GM12878 (cell line): ENCODE results near the gene LCMT1. TPM values are rescaled to one million over a fixed set of nuclear protein-coding genes. Genes with fewer than 3 reads are reported as not detected.

Experiments used
- ATAC-seq: fragments of 200-7000 bp; cut with Tn5 transposase; 3 replicates; pipeline ENCODE4 v1.9.1; 2020; ENCODE audit warnings: mild to moderate bottlenecking, moderate library complexity
- BruUV-seq: library from RNA; stranded (reverse); fragments of 400-500 nt; replicated peaks from 2 replicates; lab custom pipeline; 2021; lab: Mats Ljungman, UMichigan
- CTCF ChIA-PET: fragments of 300-600 bp; sonication (Branson Sonifier 250); formaldehyde crosslinking; extraction: SDS; loops from one replicate; lab custom pipeline; 2021; ENCODE audit warnings: inconsistent platforms; lab: Yijun Ruan, JAX
- POLR2A ChIA-PET: fragments of 350-600 bp; formaldehyde crosslinking; extraction: SDS; loops from one replicate; lab custom pipeline; 2021; ENCODE audit warnings: inconsistent platforms; lab: Charles Lee
- RAD21 ChIA-PET: fragments of 300-600 bp; sonication (Branson Sonifier 250); formaldehyde crosslinking; loops from one replicate; lab custom pipeline; 2023; ENCODE audit warnings: antibody characterized with exemption; ENCODE audit not compliant: unreplicated experiment; lab: Charles Lee
- SMC1A ChIA-PET: fragments of 300-600 bp; sonication (Branson Sonifier 250); formaldehyde crosslinking; loops from one replicate; lab custom pipeline; 2023; ENCODE audit not compliant: unreplicated experiment, uncharacterized antibody; lab: Charles Lee
- DNase-seq: peaks from one replicate; pipeline ENCODE4 v3.0.0-alpha.2; 2011; ENCODE audit warnings: low read depth, low spot score
- FAIRE-seq: peaks from 3 replicates; lab custom pipeline; 2011; peaks lifted over from hg19 to GRCh38; lab: Jason Lieb, UNC
- H2AFZ ChIP-seq: 2 replicates; pipeline ENCODE4 v1.6.0; 2011; ENCODE audit warnings: low read depth, low read length, control low read depth; ENCODE audit not compliant: control insufficient read depth
- H3K27ac ChIP-seq: 2 replicates; pipeline ENCODE4 v1.5.1; 2011; ENCODE audit warnings: control low read depth; ENCODE audit not compliant: control insufficient read depth, insufficient read depth
- H3K27me3 ChIP-seq, 2 experiments: replicated peaks in 1 of 2; 2 replicates each; pipeline versions ENCODE4 v1.6.0 to v1.6.1; 2011; ENCODE audit warnings: low read length in 1 of 2; ENCODE audit not compliant: control insufficient read depth in 2 of 2, insufficient read depth in 2 of 2
- H3K36me3 ChIP-seq, 2 experiments: 2 replicates each; pipeline ENCODE4 v1.5.1; 2011; ENCODE audit warnings: low read length in 1 of 2; ENCODE audit not compliant: control insufficient read depth in 2 of 2, insufficient read depth in 2 of 2
- H3K4me1 ChIP-seq: 2 replicates; pipeline ENCODE4 v1.6.1; 2011; ENCODE audit warnings: mild to moderate bottlenecking, low read length, moderate library complexity, mixed read lengths; ENCODE audit not compliant: control insufficient read depth, insufficient read depth
- H3K4me2 ChIP-seq: 2 replicates; pipeline ENCODE4 v1.6.0; 2011; ENCODE audit warnings: control low read depth; ENCODE audit not compliant: control insufficient read depth, insufficient read depth
- H3K4me3 ChIP-seq: fragments of 200-600 bp; sonication (generic); 2 replicates; pipeline ENCODE4 v1.5.1; 2016
- H3K79me2 ChIP-seq: 2 replicates; pipeline ENCODE4 v1.6.0; 2011; ENCODE audit warnings: low read length; ENCODE audit not compliant: control insufficient read depth, insufficient read depth
- H3K9ac ChIP-seq: 2 replicates; pipeline ENCODE4 v1.8.0; 2011; ENCODE audit warnings: low read length, control low read depth, mixed read lengths; ENCODE audit not compliant: control insufficient read depth, insufficient read depth
- H3K9me3 ChIP-seq: replicated peaks from 3 replicates; pipeline ENCODE4 v1.5.1; 2011; ENCODE audit warnings: mild to moderate bottlenecking, low read length; ENCODE audit not compliant: control insufficient read depth, insufficient read depth
- H4K20me1 ChIP-seq: 2 replicates; pipeline ENCODE4 v1.6.0; 2011; ENCODE audit not compliant: control insufficient read depth, insufficient read depth
- ASH2L ChIP-seq: fragments of 300-600, 200-600 bp; sonication (generic); IDR thresholded peaks from 2 replicates; pipeline ENCODE4 v1.6.1; 2017; ENCODE audit warnings: low read depth, mild to moderate bottlenecking, borderline replicate concordance
- BRCA1 ChIP-seq: IDR thresholded peaks from 2 replicates; pipeline ENCODE4 v1.6.1; 2011; ENCODE audit warnings: low read depth, low read length, improper control_type of control experiment
- CEBPB ChIP-seq, 2 experiments: fragments of 150-350 bp in 1 of 2; IDR thresholded peaks; 2 replicates each; pipeline ENCODE4 v1.6.1; 2012 to 2014; ENCODE audit warnings: low read depth in 2 of 2, low read length in 2 of 2, borderline replicate concordance in 1 of 2, inconsistent platforms in 1 of 2
- CHD1 ChIP-seq: IDR thresholded peaks from 2 replicates; pipeline ENCODE4 v1.6.1; 2012; ENCODE audit warnings: low read depth, low read length, improper control_type of control experiment
- EED ChIP-seq: sonication (generic); IDR thresholded peaks from 2 replicates; pipeline ENCODE4 v1.6.1; 2016; ENCODE audit warnings: antibody characterized with exemption, low read depth
- FOXK2 ChIP-seq: fragments of 450-650 bp; IDR thresholded peaks from 2 replicates; pipeline ENCODE4 v1.6.1; 2017; ENCODE audit warnings: mild to moderate bottlenecking, moderate library complexity
- HCFC1 ChIP-seq: fragments of 150-350 bp; IDR thresholded peaks from 2 replicates; pipeline ENCODE4 v1.6.1; 2014; ENCODE audit warnings: low read length
- HDAC6 ChIP-seq: fragments of 200-600 bp; sonication (generic); IDR thresholded peaks from one replicate; pipeline ENCODE4 v1.8.0; 2017; ENCODE audit warnings: antibody characterized with exemption; ENCODE audit not compliant: unreplicated experiment
- HDGF ChIP-seq: fragments of 450-650 bp; IDR thresholded peaks from 2 replicates; pipeline ENCODE4 v1.6.1; 2016; ENCODE audit warnings: antibody characterized with exemption
- IKZF1 ChIP-seq: fragments of 450-650 bp; conservative IDR thresholded peaks from 2 replicates; pipeline ENCODE4 v1.6.1; 2017; ENCODE audit warnings: antibody characterized with exemption, mild to moderate bottlenecking
- IRF4 ChIP-seq: IDR thresholded peaks from 2 replicates; pipeline ENCODE4 v1.6.1; 2011; ENCODE audit warnings: low read depth, low read length
- KDM1A ChIP-seq: fragments of 200-600 bp; sonication (generic); IDR thresholded peaks from 2 replicates; pipeline ENCODE4 v1.6.1; 2016; ENCODE audit warnings: borderline replicate concordance
- MTA2 ChIP-seq: fragments of 450-650 bp; IDR thresholded peaks from 2 replicates; pipeline ENCODE4 v1.6.1; 2016; ENCODE audit warnings: low read depth, mild to moderate bottlenecking, moderate library complexity
- NBN ChIP-seq: fragments of 450-650 bp; IDR thresholded peaks from 2 replicates; pipeline ENCODE4 v1.6.1; 2016
- SMARCA5 ChIP-seq: fragments of 450-650 bp; IDR thresholded peaks from 2 replicates; pipeline ENCODE4 v1.6.1; 2017; ENCODE audit warnings: mild to moderate bottlenecking
- STAT3 ChIP-seq: IDR thresholded peaks from 2 replicates; pipeline ENCODE4 v1.6.1; 2011; ENCODE audit warnings: low read depth, low read length, improper control_type of control experiment
- SUPT20H ChIP-seq: IDR thresholded peaks from 2 replicates; pipeline ENCODE4 v1.6.1; 2011; ENCODE audit warnings: low read depth, mild to moderate bottlenecking, low read length, moderate library complexity, borderline replicate concordance; ENCODE audit not compliant: control insufficient read depth
- WGBS: methylation state at CpG from one replicate; pipeline ENCODE4 v1.1.6; 2016; ENCODE audit warnings: low lambda C conversion rate; ENCODE audit not compliant: insufficient replicate concordance, insufficient coverage; ENCODE audit errors: missing lambda C conversion rate; 5-methylcytosine and 5-hydroxymethylcytosine counted together
- in situ Hi-C: fragments of 300-500 bp; cut with MboI; formaldehyde crosslinking; loops from 9 replicates; pipeline ENCODE4 v1.14.3; 2018; ENCODE audit warnings: mixed read lengths
- intact Hi-C: fragments of 100-400 bp; cut with micrococcal nuclease; formaldehyde crosslinking; loops from one replicate; pipeline ENCODE4 v1.14.2; 2022; ENCODE audit not compliant: unreplicated experiment
- polyA plus RNA-seq, 11 experiments: library from polyadenylated mRNA; depleted of rRNA in 4 of 11; unstranded in 6 of 11; stranded (reverse) in 5 of 11; fragments of >200 nt; fragmentation: Nextera tagmentation in 4 of 11; fragmentation: Illumina TruSeq in 1 of 11; extraction: Ambion mirVana in 4 of 11; extraction: Trizol in 1 of 11; gene quantifications; 1 replicate in 1 of 11; 2 replicates in 10 of 11; pipeline versions ENCODE4 v1.2.1 to v1.2.3, GENCODE V29; 2011 to 2016; ENCODE audit warnings: inconsistent platforms in 2 of 11, missing spikeins in 2 of 11, low read depth in 1 of 11
- total RNA-seq, 4 experiments: library from RNA; depleted of rRNA in 3 of 4; stranded (reverse); fragments of >200 nt in 3 of 4; fragmentation: Illumina TruSeq in 1 of 4; extraction: Trizol in 1 of 4; gene quantifications; 2 replicates each; pipeline versions ENCODE4 v1.2.1 to v1.2.3, GENCODE V29; 2013 to 2021

The LCMT1 gene
- total and polyA plus RNA-seq, 10 of the 15 experiments (the other 5 are each of a cell fraction or from before 2014, with no cell fraction given) = 19.7 to 51.2 (median 32.6) TPM

DNA sequence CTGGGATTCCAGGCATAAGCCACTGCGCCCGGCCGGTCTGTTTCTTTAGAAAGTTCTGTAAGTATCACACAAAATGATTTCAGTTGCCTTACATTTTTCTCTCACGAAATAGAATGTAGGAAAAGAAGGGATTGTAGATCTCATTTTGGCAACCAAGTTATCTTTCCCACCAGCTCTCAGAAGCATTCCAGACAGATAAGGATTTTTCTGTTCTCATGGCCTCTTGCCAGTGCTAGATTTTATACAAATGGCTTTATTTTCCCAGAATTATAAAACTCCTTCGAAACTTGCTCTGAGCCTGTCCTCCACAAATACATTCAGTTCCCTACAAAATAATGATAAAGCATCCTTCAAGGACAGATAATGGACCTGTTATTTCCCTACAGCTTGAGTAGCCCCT is 46.9 kb downstream of the LCMT1 start:
- no peak overlapping the region for H3K9ac ChIP-seq
- H3K9me3 ChIP-seq = no peaks in the 10 kb centered on the region
- intact Hi-C loops = no loop called here
- no peaks in the 10 kb centered on the region for H3K79me2 ChIP-seq
- no peak overlapping the region for H2AFZ ChIP-seq
- H3K4me2 ChIP-seq = no peak overlapping the region
- ChIA-PET RAD21 (no interaction called here), POLR2A (interaction anchor here (0.6 kb wide), 1 partner anchor 96 kb away, joined by 8 read pairs; no protein-coding TSS in a partner anchor), CTCF (interaction anchor here (1.1 kb wide), 1 partner anchor 67 kb away, joined by 3 read pairs; no protein-coding TSS in a partner anchor), SMC1A (no interaction called here)
- no peak overlapping the region for H3K27ac ChIP-seq
- in situ Hi-C loops = no loop called here
- no peak for DNase-seq
- H4K20me1 ChIP-seq = no peaks in the 10 kb centered on the region
- FAIRE-seq = no peak
- TF ChIP-seq ASH2L (no peak), IRF4 (no peak), STAT3 (no peak), SUPT20H (no peak), IKZF1 (no peak), NBN (no peak), HDAC6 (no peak), FOXK2 (no peak), EED (no peak), HDGF (no peak), KDM1A (no peak), BRCA1 (no peak), CEBPB (IDR thresholded peaks at IDR 0.05; ENCODE audit: borderline replicate concordance in 1 of 2, low read depth in 2 of 2, low read length in 2 of 2) (no peak), CHD1 (no peak), HCFC1 (no peak), SMARCA5 (no peak), MTA2 (no peak)
- H3K4me3 ChIP-seq = no peak overlapping the region
- no peak for ATAC-seq
- peaks cover 1 to 4% of the 10 kb centered on the region in 2 experiments; a peak in 2 of 4 replicates for H3K36me3 ChIP-seq
- no TSS peak for BruUV-seq
- no peaks in the 10 kb centered on the region for H3K27me3 ChIP-seq
- no peaks in the 10 kb centered on the region for H3K4me1 ChIP-seq
- 99% methylated on average over 5 of the region's 5 CpGs for WGBS
